Measurements from ENCODE around the gene MACF1. TPM values are rescaled to one million over a fixed set of nuclear protein-coding genes. Genes with fewer than 3 reads are reported as not detected.
A peak's percentile ranks its signal among the peaks of the same experiment; 100 is the strongest.

The MACF1 gene
- total RNA-seq, 2 experiments from 2014 or later, result 319 to 488 TPM

GRCh38 chr1:39409055-39409816 is 204.7 kb downstream of the MACF1 start:
- no peak for ATAC-seq
- H3K9me3 Mint-ChIP-seq (ENCODE audit: low read depth), result no peaks in the 10 kb centered on the region
- CTCF ChIA-PET, result interaction anchor here (0.6 to 3.9 kb wide), 10 partner anchors 10 to 310 kb away, joined by 3 to 27 read pairs (median 3); partner anchors contain the start of gene NT5C1A

GRCh38 chr1:39410915-39411436 is 206.5 kb downstream of the MACF1 start:
- Mint-ChIP-seq H3K4me3 (no peak overlapping the region), H3K9me3 (ENCODE audit: low read depth) (no peaks in the 10 kb centered on the region), H3K27ac (no peak overlapping the region), H3K36me3 (peaks cover 13% of the 10 kb centered on the region), H3K4me1 (peaks cover 44% of the 10 kb centered on the region), H3K27me3 (no peaks in the 10 kb centered on the region)
- DNase-seq (peak; percentile 65), ATAC-seq (no peak)
- CTCF ChIA-PET, result interaction anchor here (0.8 to 3.9 kb wide), 15 partner anchors 9 to 312 kb away, joined by 3 to 27 read pairs (median 4); no protein-coding TSS in a partner anchor

More at GRCh38 chr1:39409055-39409816, 204.7 kb downstream of the MACF1 start:
- peaks cover 15% of the 10 kb centered on the region for H3K36me3 Mint-ChIP-seq
- DNase-seq, result no peak
- no peaks in the 10 kb centered on the region for H3K27me3 Mint-ChIP-seq
- H3K27ac Mint-ChIP-seq, result no peak overlapping the region
- H3K4me3 Mint-ChIP-seq, result peak overlapping the region; percentile 75
- H3K4me1 Mint-ChIP-seq, result peaks cover 59% of the 10 kb centered on the region

- ATAC-seq (no peak), DNase-seq (no peak)
- Mint-ChIP-seq H3K4me3 (no peak overlapping the region), H3K4me1 (peaks cover 41% of the 10 kb centered on the region), H3K36me3 (peaks cover 13% of the 10 kb centered on the region), H3K27me3 (no peaks in the 10 kb centered on the region), H3K27ac (no peak overlapping the region), H3K9me3 (ENCODE audit: low read depth) (no peaks in the 10 kb centered on the region)
- CTCF ChIA-PET, result interaction anchor here (0.8 to 3.9 kb wide), 15 partner anchors 8 to 313 kb away, joined by 3 to 27 read pairs (median 5); no protein-coding TSS in a partner anchor
Measured at GRCh38 chr1:39411526-39412478, 207.3 kb downstream of the MACF1 start.

- H3K27me3 Mint-ChIP-seq, result no peaks in the 10 kb centered on the region
- ATAC-seq (no peak), DNase-seq (no peak)
- H3K27ac Mint-ChIP-seq, result no peak overlapping the region
- no peak overlapping the region for H3K4me3 Mint-ChIP-seq
- H3K9me3 Mint-ChIP-seq (ENCODE audit: low read depth), result no peaks in the 10 kb centered on the region
- CTCF ChIA-PET, result interaction anchor here (1.2 to 3.1 kb wide), 2 partner anchors 24 to 126 kb away, joined by 5 to 9 read pairs; no protein-coding TSS in a partner anchor
- peaks cover 13% of the 10 kb centered on the region for H3K36me3 Mint-ChIP-seq
- peaks cover 30% of the 10 kb centered on the region for H3K4me1 Mint-ChIP-seq
Measured at GRCh38 chr1:39412892-39413291, 208.4 kb downstream of the MACF1 start.

- H3K4me3 Mint-ChIP-seq, result no peak overlapping the region
- H3K9me3 Mint-ChIP-seq (ENCODE audit: low read depth), result no peaks in the 10 kb centered on the region
- CTCF ChIA-PET, result interaction anchor here (0.6 to 1.4 kb wide), 2 partner anchors 13 to 403 kb away, joined by 3 to 4 read pairs; no protein-coding TSS in a partner anchor
- ATAC-seq (no peak), DNase-seq (no peak)
- no peak overlapping the region for H3K27ac Mint-ChIP-seq
- peaks cover 18% of the 10 kb centered on the region for H3K36me3 Mint-ChIP-seq
- H3K4me1 Mint-ChIP-seq, result peaks cover 26% of the 10 kb centered on the region
- no peaks in the 10 kb centered on the region for H3K27me3 Mint-ChIP-seq
Measured at GRCh38 chr1:39413902-39414528, 209.5 kb downstream of the MACF1 start.

DNA sequence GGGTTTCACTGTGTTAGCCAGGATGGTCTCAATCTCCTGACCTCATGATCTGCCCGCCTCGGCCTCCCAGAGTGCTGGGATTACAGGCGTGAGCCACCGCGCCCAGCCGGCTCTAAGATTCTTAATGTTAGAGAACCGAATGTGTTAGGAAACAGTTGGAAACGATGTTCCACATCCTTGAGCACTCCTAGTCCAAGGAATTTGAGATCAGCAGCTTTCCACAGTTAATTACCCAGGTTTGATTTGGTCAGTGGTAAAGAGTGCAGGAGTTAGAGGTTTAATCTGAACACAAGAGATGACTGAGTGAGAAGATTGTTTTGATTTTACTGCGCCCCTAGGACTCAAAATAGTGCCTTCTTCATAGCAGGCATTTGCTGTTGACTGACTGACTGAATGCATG is 211.1 kb downstream of the MACF1 start:
- H3K4me1 Mint-ChIP-seq, result peaks cover 19% of the 10 kb centered on the region
- H3K27ac Mint-ChIP-seq, result no peak overlapping the region
- H3K4me3 Mint-ChIP-seq, result no peak overlapping the region
- H3K27me3 Mint-ChIP-seq, result no peaks in the 10 kb centered on the region
- CTCF ChIA-PET, result no interaction called here
- no peak for ATAC-seq
- no peaks in the 10 kb centered on the region for H3K9me3 Mint-ChIP-seq (ENCODE audit: low read depth)
- no peak for DNase-seq
- peaks cover 21% of the 10 kb centered on the region for H3K36me3 Mint-ChIP-seq

- CTCF ChIA-PET, result no interaction called here
- Mint-ChIP-seq H3K9me3 (ENCODE audit: low read depth) (no peaks in the 10 kb centered on the region), H3K4me3 (no peak overlapping the region), H3K27me3 (no peaks in the 10 kb centered on the region), H3K36me3 (peaks cover 18% of the 10 kb centered on the region), H3K4me1 (peaks cover 13% of the 10 kb centered on the region), H3K27ac (no peak overlapping the region)
- no peak for DNase-seq
- no peak for ATAC-seq
Measured at GRCh38 chr1:39416609-39417008, 212.1 kb downstream of the MACF1 start.

- CTCF ChIA-PET, result interaction anchor here (2.2 kb wide), 1 partner anchor 8 kb away, joined by 11 read pairs; no protein-coding TSS in a partner anchor
- Mint-ChIP-seq H3K27ac (no peak overlapping the region), H3K4me1 (peaks cover 13% of the 10 kb centered on the region), H3K4me3 (no peak overlapping the region), H3K27me3 (no peaks in the 10 kb centered on the region), H3K36me3 (peaks cover 29% of the 10 kb centered on the region), H3K9me3 (ENCODE audit: low read depth) (no peaks in the 10 kb centered on the region)
- ATAC-seq, result no peak
- no peak for DNase-seq
Measured at GRCh38 chr1:39418236-39418635, 213.7 kb downstream of the MACF1 start.

DNA sequence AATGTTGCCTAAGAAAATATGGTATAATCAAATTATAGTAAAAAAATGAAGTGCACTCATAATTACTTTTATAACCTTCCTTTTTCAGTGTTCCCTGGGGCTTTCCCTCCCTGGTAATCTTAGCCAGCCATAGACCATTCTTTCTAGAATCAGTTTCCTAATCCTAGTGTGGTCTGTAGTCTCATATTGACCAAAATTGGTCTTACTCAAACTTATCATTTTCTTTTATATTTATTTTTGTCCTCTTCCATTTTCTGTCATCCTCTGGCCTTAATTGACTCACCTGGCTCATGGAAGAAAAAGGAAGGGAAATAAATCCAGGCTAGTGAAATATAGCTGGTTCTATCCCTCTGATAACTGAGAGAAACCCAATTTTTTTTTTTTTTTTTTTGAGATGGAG is 216.0 kb downstream of the MACF1 start:
- Mint-ChIP-seq H3K4me3 (no peak overlapping the region), H3K27ac (no peak overlapping the region), H3K4me1 (peaks cover 13% of the 10 kb centered on the region), H3K36me3 (peaks cover 42% of the 10 kb centered on the region), H3K27me3 (no peaks in the 10 kb centered on the region), H3K9me3 (ENCODE audit: low read depth) (no peaks in the 10 kb centered on the region)
- ATAC-seq, result no peak
- DNase-seq, result no peak
- CTCF ChIA-PET, result interaction anchor here (2.2 kb wide), 1 partner anchor 10 kb away, joined by 11 read pairs; no protein-coding TSS in a partner anchor

DNA sequence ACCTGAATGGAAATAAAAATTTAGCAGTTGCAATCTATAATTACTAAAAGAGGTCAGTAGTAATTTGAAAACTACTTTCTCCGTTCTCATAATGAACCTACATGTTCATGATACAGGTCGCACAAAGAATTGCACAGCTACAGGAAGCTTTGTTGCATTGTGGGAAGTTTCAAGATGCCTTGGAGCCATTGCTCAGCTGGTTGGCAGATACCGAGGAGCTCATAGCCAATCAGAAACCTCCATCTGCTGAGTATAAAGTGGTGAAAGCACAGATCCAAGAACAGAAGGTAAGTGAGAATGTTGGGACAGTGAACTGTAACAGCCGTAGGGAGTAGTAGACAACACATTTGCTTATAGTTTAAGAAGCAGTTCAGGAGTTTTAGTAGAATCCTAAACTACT is 218.1 kb downstream of the MACF1 start:
- Mint-ChIP-seq H3K36me3 (peaks cover 51% of the 10 kb centered on the region), H3K9me3 (ENCODE audit: low read depth) (no peaks in the 10 kb centered on the region), H3K4me1 (peaks cover 15% of the 10 kb centered on the region), H3K27me3 (no peaks in the 10 kb centered on the region), H3K27ac (no peak overlapping the region), H3K4me3 (no peak overlapping the region)
- no peak for ATAC-seq
- no peak for DNase-seq
- CTCF ChIA-PET, result no interaction called here

- Mint-ChIP-seq H3K4me1 (peaks cover 10% of the 10 kb centered on the region), H3K27ac (no peak overlapping the region), H3K27me3 (no peaks in the 10 kb centered on the region), H3K4me3 (no peak overlapping the region), H3K9me3 (ENCODE audit: low read depth) (no peaks in the 10 kb centered on the region), H3K36me3 (peaks cover 56% of the 10 kb centered on the region)
- no peak for DNase-seq
- ATAC-seq, result no peak
- CTCF ChIA-PET, result interaction anchor here (0.6 to 2.0 kb wide), 4 partner anchors 13 to 365 kb away, joined by 3 to 8 read pairs (median 3); no protein-coding TSS in a partner anchor
Measured at GRCh38 chr1:39425151-39425550, 220.7 kb downstream of the MACF1 start.

DNA sequence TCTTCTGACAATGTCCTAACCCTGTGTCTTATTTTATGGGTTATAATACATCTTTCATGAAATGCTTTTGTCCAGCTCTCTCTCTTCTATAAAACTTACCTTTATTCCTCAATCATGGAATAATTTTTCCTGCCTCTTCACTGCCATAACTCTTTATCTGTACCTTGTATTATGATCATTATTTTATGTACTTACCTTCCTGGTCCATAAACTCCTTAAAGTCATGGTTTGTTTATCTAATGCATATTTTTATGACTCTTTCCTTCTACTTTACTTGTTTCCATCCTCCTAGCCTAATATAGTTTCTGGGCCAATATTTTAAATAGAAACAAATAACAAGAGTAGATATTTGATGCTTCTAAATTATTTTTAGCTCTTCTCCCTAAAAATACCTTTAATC is 221.1 kb downstream of the MACF1 start:
- H3K4me3 Mint-ChIP-seq, result no peak overlapping the region
- H3K9me3 Mint-ChIP-seq (ENCODE audit: low read depth), result no peaks in the 10 kb centered on the region
- peaks cover 10% of the 10 kb centered on the region for H3K4me1 Mint-ChIP-seq
- ATAC-seq (no peak), DNase-seq (no peak)
- peaks cover 58% of the 10 kb centered on the region for H3K36me3 Mint-ChIP-seq
- H3K27ac Mint-ChIP-seq, result no peak overlapping the region
- CTCF ChIA-PET, result interaction anchor here (0.9 to 2.0 kb wide), 2 partner anchors 13 to 14 kb away, joined by 3 to 8 read pairs; no protein-coding TSS in a partner anchor
- no peaks in the 10 kb centered on the region for H3K27me3 Mint-ChIP-seq
